Cardiac fibroblast (primary cell): Measurements from ENCODE around the gene NR2F2.

ENCODE experiments used
- DNase-seq, 2 donors: peaks; one replicate each; pipeline versions ENCODE4 v3.0.0 to v3.0.0-alpha.2; 2010; ENCODE audit warnings: low read depth in 2 of 2
- H3K4me3 ChIP-seq, 2 donors: replicated peaks in 1 of 2; 1 replicate in 1 of 2; 2 replicates in 1 of 2; pipeline ENCODE4 v1.5.1; 2011; ENCODE audit warnings: low read depth in 2 of 2, low read length in 2 of 2, mild to moderate bottlenecking in 2 of 2, moderate library complexity in 1 of 2
- TF ChIP-seq, protein P1 (sequence below): IDR thresholded peaks from one replicate; pipeline ENCODE4 v1.5.1; 2011; ENCODE audit warnings: low read depth, mild to moderate bottlenecking, low read length, inconsistent platforms

NR2F2 gene

DNA sequence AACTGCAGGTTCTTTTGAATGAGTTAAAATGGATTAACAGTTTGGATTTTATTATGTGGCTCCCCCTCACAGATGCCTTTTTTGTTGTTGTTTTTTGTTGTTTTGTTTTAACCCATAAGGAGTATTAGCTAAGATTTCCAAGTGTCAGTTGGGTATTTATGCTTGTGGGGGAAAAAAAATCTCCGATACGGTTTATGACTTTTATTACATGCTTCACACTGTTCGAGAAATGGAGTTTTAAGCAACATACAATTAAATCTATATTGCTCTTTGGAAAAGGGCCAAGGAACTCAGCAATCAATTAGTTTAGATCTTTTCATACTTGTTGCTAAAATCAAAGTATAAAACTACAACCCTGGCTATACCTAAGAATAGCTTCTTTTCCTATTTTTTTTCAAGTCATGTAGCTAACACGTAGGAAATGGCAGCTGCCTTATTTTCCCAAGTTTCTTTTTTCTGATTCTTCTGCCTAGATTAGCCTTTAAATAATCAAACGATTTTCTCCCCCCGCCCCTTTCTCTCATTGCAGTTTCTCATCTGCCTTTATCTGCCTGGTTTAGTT is 16.0 kb downstream of the NR2F2 start:
- TF ChIP-seq, protein P1, sequence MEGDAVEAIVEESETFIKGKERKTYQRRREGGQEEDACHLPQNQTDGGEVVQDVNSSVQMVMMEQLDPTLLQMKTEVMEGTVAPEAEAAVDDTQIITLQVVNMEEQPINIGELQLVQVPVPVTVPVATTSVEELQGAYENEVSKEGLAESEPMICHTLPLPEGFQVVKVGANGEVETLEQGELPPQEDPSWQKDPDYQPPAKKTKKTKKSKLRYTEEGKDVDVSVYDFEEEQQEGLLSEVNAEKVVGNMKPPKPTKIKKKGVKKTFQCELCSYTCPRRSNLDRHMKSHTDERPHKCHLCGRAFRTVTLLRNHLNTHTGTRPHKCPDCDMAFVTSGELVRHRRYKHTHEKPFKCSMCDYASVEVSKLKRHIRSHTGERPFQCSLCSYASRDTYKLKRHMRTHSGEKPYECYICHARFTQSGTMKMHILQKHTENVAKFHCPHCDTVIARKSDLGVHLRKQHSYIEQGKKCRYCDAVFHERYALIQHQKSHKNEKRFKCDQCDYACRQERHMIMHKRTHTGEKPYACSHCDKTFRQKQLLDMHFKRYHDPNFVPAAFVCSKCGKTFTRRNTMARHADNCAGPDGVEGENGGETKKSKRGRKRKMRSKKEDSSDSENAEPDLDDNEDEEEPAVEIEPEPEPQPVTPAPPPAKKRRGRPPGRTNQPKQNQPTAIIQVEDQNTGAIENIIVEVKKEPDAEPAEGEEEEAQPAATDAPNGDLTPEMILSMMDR, result no peak
- peak overlapping the region; percentile 3 to 54 for H3K4me3 ChIP-seq
- peak in 1 of 2 donors; percentile 44 for DNase-seq

DNA sequence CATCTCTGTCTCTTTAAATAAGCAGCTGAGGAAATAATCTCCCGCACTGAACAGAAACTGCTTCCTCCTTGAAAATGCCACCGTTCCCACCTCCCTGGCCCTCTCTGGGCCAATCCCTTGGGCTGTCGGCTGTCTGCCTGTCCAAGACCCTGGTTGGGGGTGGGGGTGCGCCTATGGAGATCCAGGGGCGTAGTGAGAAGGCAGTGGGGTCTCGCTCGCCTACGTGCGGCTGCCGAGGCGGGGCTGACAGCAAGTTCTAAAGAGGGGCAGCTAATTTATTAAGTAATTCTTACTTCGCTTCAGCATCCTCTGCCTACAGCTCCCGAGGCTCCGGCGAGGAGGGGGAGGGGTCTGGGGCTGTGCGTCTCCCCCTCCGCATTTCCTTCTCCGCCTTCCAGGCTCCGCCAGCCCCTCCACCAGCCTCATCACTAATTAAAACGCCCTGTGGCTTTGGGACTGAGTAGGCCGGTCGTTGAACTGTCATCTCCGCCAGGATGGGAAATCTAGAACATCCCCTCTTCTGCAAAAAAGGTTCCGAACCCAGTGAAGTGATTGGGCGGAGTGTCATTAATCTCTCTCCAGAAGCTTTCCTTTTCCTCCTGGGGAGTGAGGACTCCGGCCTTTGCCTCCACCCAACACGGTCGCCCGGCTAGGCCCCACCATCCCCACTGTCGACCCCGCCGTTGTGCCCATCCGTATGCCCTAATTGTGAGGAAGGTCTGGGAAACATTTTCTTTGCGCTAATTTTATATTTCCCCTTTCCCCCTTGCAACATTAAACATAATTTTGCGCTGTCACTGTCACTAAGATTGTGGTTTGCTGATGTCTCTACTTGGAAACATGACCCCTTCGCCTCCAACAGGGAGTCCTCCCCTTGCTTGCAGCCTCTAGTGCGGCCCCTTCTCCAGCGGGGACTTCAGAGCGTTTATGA is 16.9 kb downstream of the NR2F2 start:
- H3K4me3 ChIP-seq, result peak overlapping the region; percentile 27 to 54
- DNase-seq, result peak; percentile 67 to 76
- TF ChIP-seq, protein P1, result no peak

DNA sequence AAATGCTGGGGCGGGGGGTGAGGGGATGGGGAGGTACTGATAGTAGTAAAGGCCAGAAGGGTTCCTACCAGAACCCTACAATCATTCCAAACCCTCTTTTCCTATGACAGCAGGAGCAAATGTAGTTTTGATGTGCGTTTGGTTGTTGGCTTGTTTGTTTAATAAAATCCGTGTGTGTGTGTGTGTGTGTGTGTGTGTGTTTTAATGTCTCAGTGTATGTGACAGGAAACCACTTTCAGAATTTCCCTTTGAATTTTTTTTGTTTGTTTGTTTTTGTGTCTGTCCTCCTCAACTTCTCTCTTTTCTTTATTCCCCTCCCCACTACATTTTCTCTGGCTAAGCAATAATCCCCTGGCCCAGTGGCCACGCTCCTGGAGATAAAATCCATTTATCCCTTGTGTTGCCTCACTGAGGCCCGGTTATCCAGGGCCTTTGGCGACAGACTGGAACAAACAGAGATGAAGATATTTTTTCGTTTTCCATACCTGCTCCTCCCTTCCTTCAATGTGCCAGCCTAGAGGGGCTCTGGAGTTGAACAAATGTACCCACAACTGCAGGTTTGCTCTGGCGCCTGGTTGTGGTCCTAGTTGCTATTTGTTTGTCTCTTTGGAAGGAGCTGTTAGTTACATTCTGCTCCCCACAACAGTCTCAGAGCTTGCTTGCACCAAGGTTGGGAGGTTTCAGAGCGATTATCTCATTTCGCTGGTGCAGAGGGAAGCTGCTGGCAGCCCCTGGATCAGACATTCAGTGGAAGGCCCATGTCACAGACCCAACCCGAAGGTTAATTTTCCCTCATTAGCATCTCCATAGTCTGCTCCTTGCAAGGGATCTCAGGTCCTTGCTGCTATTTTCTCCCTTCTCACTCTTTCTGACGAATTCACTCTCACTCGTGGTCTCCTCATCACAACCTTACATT is 17.9 kb downstream of the NR2F2 start:
- no peak overlapping the region for H3K4me3 ChIP-seq
- TF ChIP-seq, protein P1, result no peak
- peak in 1 of 2 donors; percentile 59 for DNase-seq

DNA sequence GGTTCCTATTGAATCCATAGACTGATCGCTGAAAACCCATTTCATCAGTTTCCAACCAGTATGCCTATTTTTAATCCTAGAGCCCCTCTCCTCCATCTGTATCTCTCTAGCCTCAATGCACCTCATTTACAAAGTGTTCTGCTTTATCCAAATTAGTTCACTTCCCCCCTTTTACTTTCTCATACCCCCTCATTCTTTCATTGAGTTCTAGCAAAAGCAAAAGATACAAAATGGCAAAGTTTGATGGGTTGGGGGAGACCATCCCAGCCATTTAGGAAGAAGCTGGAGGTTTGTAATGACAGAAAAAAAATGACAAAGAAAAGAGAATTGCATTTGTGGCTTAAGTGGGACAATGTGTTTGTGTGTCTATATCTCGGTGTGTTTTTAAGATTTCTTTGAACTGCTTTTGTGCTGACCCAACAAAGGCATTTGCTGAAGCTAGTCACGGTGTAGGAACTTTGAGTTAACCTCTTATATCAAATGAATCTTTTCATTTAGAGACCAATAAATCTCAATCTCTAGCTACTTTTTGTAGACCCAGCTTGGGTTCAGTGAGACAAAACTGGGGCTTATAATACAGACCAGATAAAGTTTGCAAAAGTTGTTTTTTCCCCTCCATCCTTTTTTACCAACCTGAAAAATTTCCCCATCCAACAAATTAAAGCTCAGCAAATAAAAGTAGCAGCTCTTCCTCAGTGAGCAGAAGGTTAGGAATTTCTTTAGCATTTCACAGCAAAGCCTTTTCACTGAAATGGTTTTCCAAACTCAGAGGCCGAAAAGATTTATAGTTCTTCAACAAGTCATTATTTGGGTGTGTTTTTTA is 18.7 kb downstream of the NR2F2 start:
- TF ChIP-seq, protein P1, result no peak
- H3K4me3 ChIP-seq, result no peak overlapping the region
- DNase-seq, result peak in 1 of 2 donors; percentile 45

DNA sequence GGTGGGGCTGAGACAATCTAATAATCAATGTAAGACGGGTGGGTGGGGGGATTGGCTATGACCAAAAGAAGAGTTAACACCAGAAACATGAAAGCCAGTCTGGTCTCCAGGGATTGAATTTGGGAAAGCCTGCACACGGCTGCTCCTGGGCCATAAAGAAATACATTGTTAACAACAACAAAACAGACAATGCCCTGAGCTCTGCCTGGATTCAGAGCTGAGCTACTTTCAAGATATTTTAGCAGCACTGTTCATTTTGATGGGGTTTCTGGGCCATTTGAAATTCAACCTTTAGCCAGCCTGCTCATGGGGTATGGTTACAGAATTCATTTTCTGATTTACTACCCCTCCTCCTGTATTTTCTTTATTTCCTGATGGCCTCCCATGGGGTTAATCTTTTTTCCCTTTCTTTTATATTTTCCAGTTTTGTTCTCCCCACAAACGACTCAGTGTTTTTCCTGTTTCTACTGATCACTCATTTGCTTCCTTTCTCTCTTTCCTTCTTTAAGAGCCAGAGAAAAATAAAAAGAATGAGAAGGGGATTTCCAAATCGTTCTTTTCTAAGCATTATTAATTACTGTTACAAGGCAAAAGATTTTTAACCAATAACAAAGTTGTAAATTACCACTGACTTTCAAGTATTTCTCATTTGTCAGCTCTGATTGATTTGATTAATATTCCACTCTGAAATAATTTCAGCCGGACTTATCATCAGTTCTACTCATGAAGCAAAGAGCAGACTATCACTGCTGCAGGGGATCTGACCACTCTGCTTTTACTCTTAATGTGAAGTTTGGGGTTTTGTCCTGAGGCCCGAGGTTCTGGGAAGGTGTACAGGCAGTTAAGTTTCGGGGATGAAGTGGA is 19.6 kb downstream of the NR2F2 start:
- TF ChIP-seq, protein P1, result no peak
- no peak overlapping the region for H3K4me3 ChIP-seq

More for the DNA sequence above, 19.6 kb downstream of the NR2F2 start:
- peak in 1 of 2 donors; percentile 59 for DNase-seq
